ENCODE results near the gene PDE3B. TPM values are rescaled to one million over a fixed set of nuclear protein-coding genes. Genes with fewer than 3 reads are reported as not detected.

PDE3B gene
- total RNA-seq, 1 experiment from 2014 or later, result 4.8 TPM

GRCh38 chr11:14898355-14898754, 254.8 kb downstream of the PDE3B start:
- no TSS peak for BruUV-seq (replicated peaks)
- ChIA-PET POLR2A (ENCODE audit: low non-redundant PET) (no interaction called here), CTCF (no interaction called here)
- Histone ChIP-seq H3K4me1 (ENCODE audit: insufficient read depth, low read length, poor library complexity, severe bottlenecking) (peaks cover 8% of the 10 kb centered on the region), H3K27ac (ENCODE audit: low read depth, low read length, poor library complexity, severe bottlenecking) (no peak overlapping the region), H3K36me3 (ENCODE audit: insufficient read depth, low read length, poor library complexity, severe bottlenecking) (no peaks in the 10 kb centered on the region), H3K27me3 (replicated peaks; ENCODE audit: insufficient read depth, low read depth, low read length, poor library complexity) (no peaks in the 10 kb centered on the region), H3K4me3 (ENCODE audit: low read depth, low read length, poor library complexity, severe bottlenecking) (no peak overlapping the region), H3K9me3 (ENCODE audit: low read depth, low read length, poor library complexity, severe bottlenecking) (no peaks in the 10 kb centered on the region)
- no peak for DNase-seq (ENCODE audit: low spot score)
- intact Hi-C loops (cut with micrococcal nuclease; ENCODE audit: unreplicated experiment), result no loop called here
- TF ChIP-seq EZH2 (IDR thresholded peaks at IDR 0.05; ENCODE audit: borderline replicate concordance, low read depth, low read length, poor library complexity, severe bottlenecking), result no peak
- no peak for TF ChIP-seq CTCF (conservative IDR thresholded peaks at IDR 0.05; ENCODE audit: low read depth, low read length)

- Histone ChIP-seq H3K27ac (ENCODE audit: low read depth, low read length, poor library complexity, severe bottlenecking) (no peak overlapping the region), H3K4me3 (ENCODE audit: low read depth, low read length, poor library complexity, severe bottlenecking) (no peak overlapping the region), H3K36me3 (ENCODE audit: insufficient read depth, low read length, poor library complexity, severe bottlenecking) (no peaks in the 10 kb centered on the region), H3K27me3 (replicated peaks; ENCODE audit: insufficient read depth, low read depth, low read length, poor library complexity) (no peaks in the 10 kb centered on the region), H3K4me1 (ENCODE audit: insufficient read depth, low read length, poor library complexity, severe bottlenecking) (peaks cover 8% of the 10 kb centered on the region), H3K9me3 (ENCODE audit: low read depth, low read length, poor library complexity, severe bottlenecking) (no peaks in the 10 kb centered on the region)
- ChIA-PET CTCF (no interaction called here), POLR2A (ENCODE audit: low non-redundant PET) (no interaction called here)
- TF ChIP-seq CTCF (conservative IDR thresholded peaks at IDR 0.05; ENCODE audit: low read depth, low read length), result no peak
- TF ChIP-seq EZH2 (IDR thresholded peaks at IDR 0.05; ENCODE audit: borderline replicate concordance, low read depth, low read length, poor library complexity, severe bottlenecking), result no peak
- no TSS peak for BruUV-seq (replicated peaks)
- intact Hi-C loops (cut with micrococcal nuclease; ENCODE audit: unreplicated experiment), result no loop called here
- no peak for DNase-seq (ENCODE audit: low spot score)
Measured at GRCh38 chr11:14898906-14899305, 255.3 kb downstream of the PDE3B start.

- H3K9me3 ChIP-seq (ENCODE audit: low read depth, low read length, poor library complexity, severe bottlenecking), result no peaks in the 10 kb centered on the region
- H3K27ac ChIP-seq (ENCODE audit: low read depth, low read length, poor library complexity, severe bottlenecking), result no peak overlapping the region
- POLR2A ChIA-PET (ENCODE audit: low non-redundant PET), result interaction anchor here (0.6 kb wide), 1 partner anchor 35 kb away, joined by 8 read pairs; no protein-coding TSS in a partner anchor
- CTCF ChIA-PET, result no interaction called here
- H3K4me3 ChIP-seq (ENCODE audit: low read depth, low read length, poor library complexity, severe bottlenecking), result no peak overlapping the region
- no TSS peak for BruUV-seq (replicated peaks)
- no peaks in the 10 kb centered on the region for H3K36me3 ChIP-seq (ENCODE audit: insufficient read depth, low read length, poor library complexity, severe bottlenecking)
- peaks cover 9% of the 10 kb centered on the region for H3K4me1 ChIP-seq (ENCODE audit: insufficient read depth, low read length, poor library complexity, severe bottlenecking)
- peak; percentile 25 for DNase-seq (ENCODE audit: low spot score)
- intact Hi-C loops (cut with micrococcal nuclease; ENCODE audit: unreplicated experiment), result no loop called here
- TF ChIP-seq CTCF (conservative IDR thresholded peaks at IDR 0.05; ENCODE audit: low read depth, low read length) (no peak), EZH2 (IDR thresholded peaks at IDR 0.05; ENCODE audit: borderline replicate concordance, low read depth, low read length, poor library complexity, severe bottlenecking) (no peak)
- H3K27me3 ChIP-seq (replicated peaks; ENCODE audit: insufficient read depth, low read depth, low read length, poor library complexity), result no peaks in the 10 kb centered on the region
Measured at GRCh38 chr11:14902650-14903350, 259.2 kb downstream of the PDE3B start.
